ENCODE results near the gene TRPC1.

DNA sequence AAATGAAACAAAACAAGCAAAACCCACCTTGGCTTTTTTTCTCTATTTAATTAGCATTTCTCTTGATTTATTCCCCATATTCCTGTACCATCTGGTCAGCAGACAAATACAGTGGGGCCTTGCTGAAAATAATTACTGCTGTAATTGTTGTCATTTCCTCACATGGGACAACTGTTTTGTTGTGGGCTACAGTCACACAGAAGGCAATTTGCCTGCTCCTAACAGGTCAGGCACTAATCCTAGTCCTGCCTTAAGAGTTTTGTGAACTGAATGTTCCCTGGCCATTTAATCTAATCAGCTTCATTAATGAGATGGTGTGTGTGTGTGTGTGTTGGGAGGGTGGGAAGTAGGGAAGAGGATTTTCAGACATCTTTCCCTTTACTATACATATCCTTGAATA, 11.6 kb downstream of the TRPC1 start:
- no peak for TF ChIP-seq TAF1 (IDR thresholded peaks at IDR 0.05; ENCODE audit: low read depth, low read length)
- no peak for TF ChIP-seq POLR2A (IDR thresholded peaks at IDR 0.05; ENCODE audit: low read depth, low read length)
- no peak for TF ChIP-seq POLR2AphosphoS5 (IDR thresholded peaks at IDR 0.05; ENCODE audit: low read depth, low read length)

Measured in GM12891 (cell line).